HG03175 (cell line): Measurements from ENCODE around the gene MFAP4.

ENCODE experiments used
- ATAC-seq: cut with Tn5 transposase; IDR thresholded peaks from one replicate; pipeline ENCODE4 v1.9.1; 2021; ENCODE audit warnings: mild to moderate bottlenecking, moderate library complexity; ENCODE audit not compliant: unreplicated experiment

The MFAP4 gene

GRCh38 chr17:19372011-19372370 lies 15.0 kb downstream of the MFAP4 start:
- no peak for ATAC-seq

DNA sequence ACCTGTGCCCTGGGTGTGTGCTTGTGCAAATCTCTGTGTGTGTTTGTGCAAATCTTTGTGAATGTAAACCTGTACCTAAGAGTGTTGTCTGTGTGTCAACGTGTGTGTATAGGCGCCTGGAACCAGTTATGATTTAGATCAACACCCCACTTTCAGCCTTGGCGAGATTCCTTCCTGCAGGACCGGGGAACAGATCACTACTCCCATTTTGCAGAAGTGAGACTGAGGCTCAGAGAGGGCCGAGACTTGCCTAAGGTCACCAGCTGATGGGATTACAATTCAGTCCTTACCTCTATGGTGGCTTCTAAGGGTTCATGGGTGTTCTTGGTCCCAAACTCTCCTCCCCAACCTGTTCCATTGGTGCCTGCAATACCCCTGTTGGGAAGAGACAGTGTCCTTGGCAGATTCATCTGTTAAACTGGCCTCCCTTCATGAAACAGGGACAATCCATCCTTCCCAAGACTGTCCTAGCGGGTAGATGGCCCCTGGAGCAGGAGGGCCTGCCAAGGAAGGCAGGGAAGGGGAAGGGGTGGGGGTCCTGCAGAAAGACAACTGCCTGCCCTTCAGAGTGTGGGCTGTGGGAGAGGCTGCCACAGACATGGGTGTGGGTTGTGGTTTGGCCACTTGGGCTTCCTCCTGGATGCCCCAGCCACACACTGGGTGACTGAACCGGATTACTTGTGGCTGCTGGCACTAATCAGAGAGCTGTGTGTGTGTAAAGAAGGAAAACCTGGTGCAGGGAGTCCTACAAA lies 15.6 kb downstream of the MFAP4 start:
- no peak for ATAC-seq

DNA sequence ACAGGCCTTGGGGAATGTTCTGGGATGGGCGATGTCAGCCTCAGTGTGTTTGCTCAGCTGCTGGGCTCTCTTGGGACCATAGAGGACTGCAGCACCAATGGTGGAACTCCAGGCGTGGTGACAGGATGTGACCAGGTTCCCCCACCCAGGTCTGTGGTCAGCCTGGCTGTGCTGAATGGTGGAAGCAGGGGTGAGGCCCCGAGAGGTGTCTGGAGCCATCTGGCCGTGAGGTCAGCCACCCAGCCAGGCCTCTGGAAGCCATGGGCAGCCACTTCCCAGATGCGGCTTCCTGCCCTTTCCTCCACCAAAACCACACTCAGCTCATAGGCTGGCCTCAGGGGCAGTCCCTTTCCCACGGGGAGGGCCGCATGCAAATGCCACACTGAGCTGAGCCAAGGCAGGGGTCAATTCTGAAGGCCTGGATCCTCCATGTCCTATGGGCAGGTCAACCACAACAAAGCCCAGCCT lies 16.5 kb downstream of the MFAP4 start:
- ATAC-seq: peak; percentile 72

DNA sequence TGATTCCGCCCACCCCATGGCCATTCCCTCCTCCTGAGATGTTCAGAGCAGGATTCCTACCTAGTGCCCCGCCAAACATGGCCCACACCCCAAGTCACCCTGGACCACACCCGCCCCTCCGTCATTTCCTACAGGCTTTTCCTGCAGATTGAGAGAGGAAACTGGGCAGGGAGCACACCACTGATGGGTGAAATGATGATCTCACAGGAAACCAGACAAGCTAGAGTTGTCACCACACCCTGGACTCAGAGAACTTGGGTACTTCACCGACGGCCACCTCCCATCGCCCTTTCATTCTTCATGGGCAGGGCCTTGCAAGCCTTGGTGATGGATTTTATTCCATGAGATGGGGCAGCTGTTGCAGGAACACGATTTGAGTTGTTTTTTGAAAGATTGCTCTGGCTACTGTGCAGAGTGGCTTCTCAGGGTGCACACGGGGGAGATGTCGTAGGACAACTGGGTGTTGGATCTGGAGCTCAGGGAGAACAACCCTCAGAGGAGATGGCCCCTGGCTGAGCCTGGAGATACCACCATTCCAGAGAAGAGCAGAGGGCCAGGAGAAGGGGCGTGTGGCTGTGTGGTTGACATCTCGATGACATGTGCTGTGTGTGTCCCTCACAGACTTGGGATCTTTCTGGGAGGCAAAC lies 17.0 kb downstream of the MFAP4 start:
- ATAC-seq: no peak

DNA sequence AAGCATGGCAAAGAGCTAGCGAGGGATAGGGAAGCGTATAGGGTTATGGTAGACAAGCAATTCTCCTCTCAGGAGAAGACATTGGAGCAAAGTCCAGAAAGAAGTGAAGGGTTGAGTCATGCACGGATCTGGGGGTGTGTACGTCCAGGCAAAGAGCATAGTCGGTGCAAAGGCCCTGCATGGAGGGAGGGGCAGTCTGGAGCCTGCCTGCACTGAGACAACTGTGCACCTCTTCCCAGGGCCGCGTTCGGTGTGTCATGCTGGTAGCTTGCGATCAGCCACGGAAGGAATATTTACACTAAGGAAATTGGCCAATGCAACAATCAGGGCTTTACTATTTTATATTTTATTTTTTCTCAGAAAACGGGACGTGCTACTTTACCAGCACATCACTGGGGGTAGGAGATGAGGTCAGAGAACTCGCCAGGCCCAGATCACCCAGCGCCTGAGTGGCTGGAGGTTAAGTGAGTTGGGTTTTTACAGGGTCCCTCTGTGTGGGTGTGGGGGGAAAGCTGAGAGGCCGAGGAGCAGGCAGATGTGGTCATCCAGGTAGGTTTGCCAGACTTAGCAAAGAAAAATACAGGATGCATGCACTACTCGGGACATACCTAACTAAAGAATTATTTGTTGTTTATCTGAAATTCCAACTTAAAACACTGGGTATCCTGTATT lies 17.7 kb downstream of the MFAP4 start:
- ATAC-seq: no peak

- ATAC-seq: no peak
Observed at GRCh38 chr17:19368229-19368628, 18.8 kb downstream of the MFAP4 start.

DNA sequence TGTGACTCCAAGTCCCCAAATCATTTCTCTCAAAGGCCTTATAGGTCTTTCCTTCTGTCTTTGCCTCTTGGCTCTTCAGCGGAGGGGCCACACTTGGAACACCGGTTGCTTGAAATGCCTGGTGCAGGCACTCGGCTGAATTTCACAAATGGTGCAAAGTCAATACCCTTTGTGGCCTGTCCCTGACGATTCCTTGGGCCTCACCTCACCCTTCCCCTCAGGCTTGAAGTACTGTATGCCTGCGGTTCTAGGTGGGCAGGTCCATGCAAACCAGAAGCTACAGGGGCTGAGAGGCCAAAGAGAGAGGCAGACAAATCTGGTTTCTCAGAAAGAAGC lies 20.4 kb downstream of the MFAP4 start:
- ATAC-seq: no peak

DNA sequence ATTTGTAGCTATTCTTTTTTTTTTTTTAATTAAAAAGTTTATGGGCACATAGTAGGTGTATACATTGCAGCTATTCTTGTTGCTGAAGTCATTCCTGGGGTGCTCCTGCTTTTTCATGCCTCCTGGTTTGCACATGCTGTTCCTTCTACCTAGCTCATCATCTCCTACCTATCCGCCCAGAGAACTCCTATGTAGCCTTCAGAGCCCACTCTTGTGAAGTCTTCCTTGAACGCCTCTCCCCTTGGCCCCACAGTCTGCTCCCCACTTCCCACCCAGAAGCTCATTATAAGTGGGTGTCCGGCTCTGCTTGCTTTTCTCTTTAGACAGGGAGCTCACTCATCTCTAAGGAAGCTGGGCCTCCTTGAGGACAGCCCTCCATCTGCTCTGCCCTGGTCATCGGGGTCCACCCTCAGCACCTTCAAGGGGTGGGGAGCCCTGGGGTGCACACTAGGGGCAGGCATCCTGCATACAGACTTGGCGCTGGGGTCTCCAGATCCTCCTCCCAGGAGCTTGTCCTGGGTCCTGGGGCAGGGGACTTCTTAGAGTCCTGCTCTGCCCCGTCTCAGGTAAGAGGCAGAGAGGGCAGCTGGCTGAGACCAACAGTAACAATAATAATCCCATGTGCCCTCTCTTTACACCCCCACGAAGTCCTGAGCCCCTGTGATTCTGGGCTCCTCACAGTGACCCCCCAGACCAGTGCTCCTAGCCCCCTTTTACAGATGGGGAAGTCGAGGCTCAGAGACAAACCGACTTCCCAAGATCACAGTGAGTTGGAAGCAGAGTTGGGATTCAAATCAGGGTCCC lies 21.0 kb downstream of the MFAP4 start:
- ATAC-seq: no peak

DNA sequence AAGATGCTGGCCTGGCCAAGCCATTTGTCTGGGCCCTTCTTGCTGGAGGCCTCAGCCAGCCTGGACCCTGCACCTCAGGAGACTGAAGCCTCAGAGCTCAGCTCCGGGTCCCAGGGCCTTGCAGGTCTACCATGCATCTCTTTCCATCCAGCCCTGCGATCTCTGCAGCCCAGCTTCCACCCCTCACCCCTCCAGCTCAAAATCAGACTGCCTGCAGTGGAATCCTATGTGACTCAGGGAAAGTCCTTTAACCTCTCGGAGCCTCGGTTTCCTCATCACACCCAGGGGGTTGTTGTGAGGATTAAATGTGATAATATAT lies 21.5 kb downstream of the MFAP4 start:
- no peak for ATAC-seq

GRCh38 chr17:19364699-19365498 lies 22.1 kb downstream of the MFAP4 start:
- no peak for ATAC-seq

GRCh38 chr17:19363460-19364035 lies 23.4 kb downstream of the MFAP4 start:
- no peak for ATAC-seq

DNA sequence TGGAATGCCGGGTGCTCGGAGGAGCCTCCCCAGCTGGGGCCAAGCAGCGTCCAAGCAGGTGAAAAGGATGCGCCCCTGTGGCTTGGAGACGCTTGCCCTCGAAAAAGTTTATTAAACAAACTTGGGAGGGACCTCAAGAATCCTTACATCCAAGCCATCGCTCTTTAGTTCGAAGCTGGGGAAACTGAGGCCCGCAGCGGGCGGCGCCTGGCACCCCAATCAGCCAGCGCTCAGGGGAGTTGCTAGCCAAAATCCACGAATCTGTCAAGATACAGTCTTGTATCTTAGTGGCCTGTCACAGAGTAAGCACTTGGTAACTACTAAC lies 23.9 kb downstream of the MFAP4 start:
- ATAC-seq: no peak

GRCh38 chr17:19362277-19363113 lies 24.5 kb downstream of the MFAP4 start, which contains the start of gene B9D1:
Gene B9D1 (minus strand): TSS chr17:19362723. CDS start chr17:19362569, 154 bp downstream.
- ATAC-seq: peak; percentile 82

- no peak for ATAC-seq
Observed at GRCh38 chr17:19361944-19362276, 25.1 kb downstream of the MFAP4 start.

DNA sequence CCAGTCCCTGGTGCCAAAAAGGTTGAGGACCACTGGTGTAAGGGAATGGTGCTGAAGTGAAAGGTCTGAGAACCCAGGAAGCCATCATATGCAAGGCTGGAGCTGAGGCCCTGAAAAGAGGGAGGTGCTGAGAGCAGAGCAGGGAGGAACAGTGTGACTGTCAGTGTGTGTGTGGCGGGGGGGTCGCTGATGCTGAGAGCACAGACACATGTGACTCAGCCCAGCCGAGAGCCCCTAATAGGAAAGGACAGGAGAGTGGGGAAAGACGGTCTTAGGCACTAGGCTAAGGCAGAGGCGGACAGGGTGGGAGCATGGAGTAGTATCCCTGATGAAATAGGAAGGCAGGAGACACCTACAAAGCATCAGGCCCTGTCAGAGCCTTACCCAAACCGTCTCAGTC lies 25.7 kb downstream of the MFAP4 start:
- no peak for ATAC-seq

DNA sequence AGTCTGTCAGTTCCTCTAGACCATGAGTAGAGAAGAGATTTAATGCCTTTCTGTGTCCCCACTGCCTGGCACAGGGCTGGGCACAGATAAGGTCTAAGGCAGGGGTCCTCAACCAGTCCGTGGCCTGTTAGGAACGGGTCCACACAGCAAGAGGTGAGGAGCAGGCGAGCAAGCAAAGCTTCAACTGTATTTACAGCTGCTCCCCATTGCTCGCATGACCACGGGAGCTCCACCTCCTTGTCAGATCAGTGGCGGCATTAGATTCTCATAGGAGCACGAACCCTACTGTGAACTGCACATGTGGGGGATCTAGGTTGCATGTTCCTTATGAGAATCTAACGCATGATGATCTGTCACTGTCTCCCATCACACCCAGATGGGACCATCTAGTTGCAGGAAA lies 26.2 kb downstream of the MFAP4 start:
- ATAC-seq: no peak

DNA sequence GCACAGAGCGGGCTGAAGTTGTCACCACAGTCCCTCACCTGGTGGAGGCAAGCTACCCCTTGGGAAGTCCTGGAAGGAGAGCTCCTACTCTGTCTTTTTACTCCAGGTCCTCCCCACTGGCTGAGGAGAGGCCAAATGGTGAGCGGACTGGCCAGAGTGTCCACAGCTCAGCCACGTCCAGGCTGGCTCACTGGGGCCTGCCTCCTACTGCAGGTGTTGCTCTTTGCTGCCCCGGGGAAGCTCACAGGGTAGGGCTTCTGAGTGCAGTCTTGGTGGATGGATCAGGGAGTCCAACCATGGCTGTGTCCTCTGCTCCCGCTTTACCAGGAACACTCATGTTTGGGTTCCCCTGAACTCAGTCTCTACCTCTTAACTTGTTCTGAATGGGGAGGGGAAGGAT lies 27.1 kb downstream of the MFAP4 start:
- no peak for ATAC-seq

DNA sequence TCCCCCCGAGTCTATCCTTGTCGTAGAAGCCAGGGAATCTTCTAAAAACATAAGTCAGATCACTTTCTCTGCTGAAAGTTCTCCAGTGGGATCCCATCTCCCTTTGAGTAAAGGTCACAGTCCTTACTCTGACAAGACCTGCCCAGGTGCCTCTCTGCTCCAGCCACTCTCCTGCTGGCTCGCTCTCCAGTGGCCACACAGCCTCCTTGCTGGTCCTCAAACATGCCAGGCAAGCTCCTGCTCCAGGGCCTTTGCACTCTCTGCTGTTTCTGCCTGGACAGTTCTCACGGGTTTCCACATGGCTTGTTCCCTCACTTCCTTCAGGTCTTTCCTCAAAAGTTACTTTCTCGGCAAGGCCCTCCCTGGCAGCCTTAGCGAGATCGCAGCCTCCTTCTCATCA lies 27.8 kb downstream of the MFAP4 start:
- ATAC-seq: no peak

DNA sequence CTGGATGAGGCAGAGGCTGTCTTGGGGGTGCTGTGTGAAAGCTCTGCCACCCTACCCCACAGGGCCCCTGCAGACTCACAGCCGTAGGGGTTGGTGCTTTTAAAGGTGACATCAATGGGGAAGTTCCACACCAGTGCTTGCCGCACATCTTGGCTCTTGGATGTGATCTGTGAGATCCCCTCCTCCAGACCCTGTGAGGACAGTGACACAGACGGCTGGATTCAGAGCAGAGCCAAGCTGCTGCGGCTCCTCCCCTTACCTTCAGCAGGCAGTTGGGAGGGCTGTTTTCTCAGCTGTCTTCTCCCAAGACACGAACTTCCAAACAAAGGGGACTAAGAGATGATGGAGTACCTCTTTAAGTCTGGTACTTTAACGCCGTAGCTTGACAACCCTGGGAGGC lies 29.2 kb downstream of the MFAP4 start:
- ATAC-seq: no peak

DNA sequence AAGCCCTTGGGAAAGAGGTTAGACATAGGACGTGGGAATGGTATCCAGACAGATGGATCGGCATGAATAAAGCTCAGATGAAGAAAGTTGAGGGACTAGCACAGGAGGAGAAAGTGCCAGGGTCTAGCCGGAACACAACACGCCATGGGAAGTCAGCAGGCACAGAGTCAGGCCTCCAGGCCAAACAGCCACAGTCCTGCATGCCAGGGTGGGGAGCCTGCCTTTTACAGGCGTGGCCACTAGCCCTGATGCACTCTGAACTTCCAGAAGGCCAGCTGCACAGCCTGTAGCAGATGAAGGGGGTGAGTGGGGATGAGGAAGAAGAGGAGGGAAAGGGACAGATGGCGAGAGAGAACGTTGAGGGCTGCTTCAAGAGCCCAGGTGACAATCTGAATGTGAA lies 29.6 kb downstream of the MFAP4 start:
- no peak for ATAC-seq
